Activated T-cell treated with anti-CD3 and anti-CD28 coated beads, Interleukin-2, amount 50 U/mL, for 1 hour (primary cell): ENCODE data around the gene TBC1D16.

Experiments
- DNase-seq: peaks from one replicate; pipeline ENCODE4 v3.0.0-alpha.2; 2020

Gene TBC1D16

DNA sequence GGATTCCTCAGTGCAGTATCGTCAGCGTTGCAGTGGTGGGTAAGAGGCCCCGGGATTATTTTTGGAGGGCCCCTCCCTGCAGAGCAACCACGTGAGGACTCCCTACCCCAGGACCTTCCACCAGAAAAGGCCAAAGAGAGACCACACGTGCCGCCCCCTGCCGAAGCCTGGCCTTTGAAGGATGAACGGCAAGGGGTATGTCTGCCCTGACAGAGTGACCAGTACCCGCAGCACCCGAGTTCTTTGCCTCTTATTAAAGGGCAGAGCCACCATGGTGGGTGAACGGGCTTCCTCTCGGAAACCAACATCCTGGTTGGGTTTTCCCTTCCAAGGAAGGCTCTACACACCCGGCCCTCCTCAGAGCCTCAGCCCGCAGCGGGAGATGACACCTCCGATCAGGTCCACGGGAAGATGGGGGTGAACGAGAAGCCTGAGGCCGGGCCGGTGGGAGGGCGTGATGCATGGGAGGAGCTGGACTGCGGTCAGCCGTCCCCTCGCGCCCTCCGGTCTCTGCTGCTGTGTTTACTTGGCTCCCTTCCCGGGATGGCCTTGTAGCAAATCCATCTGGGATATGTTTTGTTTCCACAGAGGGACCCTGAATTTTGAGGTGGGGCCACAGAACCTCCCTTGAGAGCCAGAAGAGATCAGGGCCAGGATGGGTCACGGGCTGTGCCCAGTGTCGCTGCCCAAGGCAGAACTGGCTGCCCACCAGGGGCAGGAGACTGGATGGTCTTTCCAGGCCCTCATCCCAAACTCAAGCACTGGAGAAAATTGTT, 49.1 kb downstream of the TBC1D16 start:
- no peak for DNase-seq

DNA sequence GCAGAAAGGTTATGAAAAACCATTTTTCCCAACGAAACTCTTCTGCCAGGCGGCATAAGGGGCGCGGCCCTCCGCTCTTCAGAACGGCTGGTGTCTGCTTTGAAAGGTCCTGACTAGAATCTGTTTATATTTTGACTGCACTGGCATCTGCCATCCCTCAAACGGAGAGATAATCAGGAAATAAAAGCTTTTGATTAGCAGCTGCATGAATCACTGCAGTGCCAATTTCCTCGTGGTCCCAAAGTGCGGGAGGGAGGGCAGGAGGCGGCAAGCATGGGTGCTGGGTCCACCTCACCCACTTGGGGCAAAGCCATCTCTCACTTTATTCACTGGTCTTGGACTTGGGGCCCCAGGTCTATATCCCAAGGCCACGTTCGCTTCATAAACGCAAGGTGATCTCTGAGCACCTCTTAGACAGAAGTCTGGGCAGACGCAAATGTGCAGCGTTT, 49.7 kb downstream of the TBC1D16 start:
- no peak for DNase-seq

DNA sequence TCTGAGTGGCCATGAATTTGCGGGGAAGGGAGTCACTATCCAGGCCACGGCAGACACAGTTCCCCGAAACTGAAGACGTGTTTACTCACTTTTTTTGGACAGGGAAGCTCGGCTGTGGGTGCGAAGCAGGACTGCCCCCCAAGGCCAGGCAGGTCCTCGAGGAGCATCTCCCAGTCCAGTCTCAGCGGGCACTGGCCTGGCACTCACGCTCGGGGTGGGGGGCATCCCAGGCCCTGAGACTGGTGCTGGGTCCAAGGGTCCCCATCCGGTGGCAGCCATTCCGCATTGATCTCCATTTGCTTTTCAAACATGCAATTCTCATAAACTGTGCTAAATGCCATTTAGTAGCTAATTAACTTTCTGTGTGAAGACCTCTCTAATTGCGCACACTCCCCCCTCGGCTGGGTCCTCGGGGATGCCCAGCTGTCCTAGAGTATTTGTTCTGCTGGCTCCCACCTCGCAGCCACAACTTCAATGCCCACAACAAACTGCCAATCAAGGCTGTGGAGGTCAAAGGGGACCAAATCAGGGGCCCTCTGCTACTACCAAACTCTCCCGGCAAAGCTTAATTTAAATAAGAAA, 50.2 kb downstream of the TBC1D16 start:
- no peak for DNase-seq

DNA sequence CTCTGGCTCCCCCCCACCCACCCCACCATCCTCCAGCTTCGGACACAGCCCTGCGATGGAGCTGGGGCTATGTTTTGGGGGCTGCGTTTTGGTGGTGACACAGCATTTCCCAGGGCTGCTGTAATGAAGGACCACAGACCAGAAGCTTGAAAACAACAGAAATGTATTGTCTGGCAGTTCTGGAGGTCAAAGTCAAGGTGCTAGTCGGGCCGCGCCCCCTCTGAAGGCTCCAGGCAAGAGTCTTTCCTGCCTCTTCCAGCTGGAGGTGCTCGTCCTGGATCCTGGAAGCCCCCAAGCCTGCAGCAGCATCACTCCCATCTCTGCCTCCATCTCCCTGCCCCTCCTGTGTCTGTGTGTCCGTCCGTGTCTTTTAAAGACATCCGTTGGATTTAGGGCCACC, 50.8 kb downstream of the TBC1D16 start:
- no peak for DNase-seq

DNA sequence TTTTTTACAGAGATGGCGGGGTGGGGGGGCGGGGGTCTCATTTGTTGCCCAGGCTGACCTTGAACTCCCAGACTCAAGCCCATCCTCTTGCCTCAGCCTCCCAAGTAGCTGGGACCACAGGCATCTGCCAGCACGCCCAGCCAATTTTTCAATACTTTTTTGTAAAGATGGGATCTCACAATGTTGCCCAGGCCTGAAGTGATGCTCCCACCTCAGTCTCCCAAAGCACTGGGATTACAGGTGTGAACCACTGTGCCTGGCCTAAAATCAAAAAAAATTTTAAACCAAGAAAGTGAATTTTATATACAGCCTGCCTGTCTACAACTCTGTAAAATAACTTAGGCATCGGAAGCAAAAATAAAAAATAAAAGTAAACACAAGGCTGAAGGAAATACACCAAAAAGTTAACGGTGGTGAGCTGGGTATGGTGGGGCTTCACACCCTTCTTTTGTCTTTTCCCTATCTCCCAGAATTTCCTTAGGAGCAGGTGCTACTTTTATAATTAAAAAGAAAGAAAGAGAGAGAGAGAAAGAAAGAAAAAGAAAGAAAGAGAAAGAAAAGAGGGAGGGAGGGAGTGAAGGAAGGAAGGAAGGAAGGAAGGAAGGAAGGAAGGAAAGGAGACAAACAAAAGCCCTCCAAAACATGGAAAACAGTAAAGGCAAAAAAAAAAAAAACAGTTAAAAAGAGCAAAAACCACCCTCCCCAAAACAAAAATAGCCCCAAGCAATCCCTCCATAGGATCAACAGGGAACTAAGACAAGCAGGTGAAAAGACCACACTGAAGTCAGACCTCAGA, 51.4 kb downstream of the TBC1D16 start:
- DNase-seq, result no peak

DNA sequence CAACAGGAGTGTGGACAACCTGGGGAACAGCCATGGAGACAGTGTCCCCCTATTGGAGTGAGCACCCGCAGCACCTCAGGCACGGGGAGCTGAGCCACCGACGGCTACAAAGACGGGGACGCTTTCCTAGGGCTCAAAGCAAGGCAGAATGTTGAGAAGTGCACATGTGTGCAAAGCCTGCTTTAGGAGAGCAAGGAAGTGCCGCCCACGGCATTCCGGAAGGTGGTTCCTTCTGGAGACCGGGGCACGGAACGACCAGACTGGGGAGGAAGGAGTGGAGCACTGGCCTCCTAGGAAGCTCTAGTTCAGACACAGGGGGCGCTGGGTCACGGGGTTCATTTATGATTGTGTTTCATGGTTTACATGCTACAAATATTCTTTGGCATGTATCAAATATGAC, 52.2 kb downstream of the TBC1D16 start:
- DNase-seq, result no peak

DNA sequence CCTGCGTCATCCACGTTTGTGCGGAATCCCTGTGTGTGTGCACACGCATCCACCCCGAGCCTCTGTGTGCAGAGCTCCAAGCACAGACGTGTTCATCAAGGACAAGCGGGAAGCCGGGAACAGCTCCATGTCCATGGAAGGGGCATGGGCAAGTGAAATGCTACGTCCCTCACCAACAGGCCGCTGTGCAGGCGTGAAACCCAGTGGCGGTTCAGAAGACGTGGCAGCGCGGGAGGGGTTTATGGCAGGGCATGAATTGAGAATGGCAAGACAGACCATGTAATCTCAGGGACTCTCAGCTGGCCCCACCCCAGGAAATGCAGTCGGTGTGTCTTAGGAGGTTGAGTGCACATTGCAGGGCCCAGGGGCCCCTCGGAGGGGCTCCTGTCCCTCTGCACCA, 52.7 kb downstream of the TBC1D16 start:
- DNase-seq, result no peak

DNA sequence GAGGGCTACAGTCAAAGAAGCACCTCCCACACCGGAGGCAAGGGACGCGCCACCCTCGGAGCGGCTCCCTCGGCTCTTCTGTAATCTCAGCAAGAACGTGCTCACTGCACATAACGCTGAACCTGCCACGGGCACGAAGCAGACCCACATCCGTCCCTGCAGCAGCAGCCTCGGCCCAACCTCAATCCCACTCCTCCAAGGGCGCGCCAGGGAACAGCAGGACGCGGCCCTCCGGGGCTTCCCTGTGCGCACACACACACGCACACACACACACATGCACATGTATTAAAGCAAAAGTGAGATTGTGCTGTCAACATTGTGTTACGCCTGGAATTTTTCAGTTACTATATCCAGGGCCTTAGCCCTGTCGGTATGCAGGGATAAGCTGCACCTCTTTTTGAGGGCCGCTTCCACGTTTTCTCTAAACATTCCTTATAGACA, 54.0 kb downstream of the TBC1D16 start:
- DNase-seq, result no peak

DNA sequence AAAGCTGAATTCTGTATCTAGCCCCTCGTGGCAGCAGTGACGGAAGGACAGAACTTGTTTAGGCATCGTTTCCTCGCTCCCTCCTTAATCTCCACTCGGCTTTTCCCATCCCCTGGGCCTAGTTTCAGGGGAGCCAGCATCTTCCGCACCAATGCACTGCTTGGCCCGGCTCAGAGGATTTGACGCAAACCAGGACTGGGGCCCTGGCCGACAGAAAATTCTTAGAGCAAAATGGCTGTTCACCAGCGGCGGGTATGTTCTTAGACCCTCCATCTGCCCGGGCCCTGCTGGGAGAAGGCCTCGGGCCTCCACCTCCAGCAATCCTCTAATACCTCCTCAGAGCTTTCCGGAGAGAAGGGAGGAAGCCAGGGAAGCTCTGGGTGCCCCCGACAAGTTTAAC, 54.6 kb downstream of the TBC1D16 start:
- DNase-seq, result no peak

DNA sequence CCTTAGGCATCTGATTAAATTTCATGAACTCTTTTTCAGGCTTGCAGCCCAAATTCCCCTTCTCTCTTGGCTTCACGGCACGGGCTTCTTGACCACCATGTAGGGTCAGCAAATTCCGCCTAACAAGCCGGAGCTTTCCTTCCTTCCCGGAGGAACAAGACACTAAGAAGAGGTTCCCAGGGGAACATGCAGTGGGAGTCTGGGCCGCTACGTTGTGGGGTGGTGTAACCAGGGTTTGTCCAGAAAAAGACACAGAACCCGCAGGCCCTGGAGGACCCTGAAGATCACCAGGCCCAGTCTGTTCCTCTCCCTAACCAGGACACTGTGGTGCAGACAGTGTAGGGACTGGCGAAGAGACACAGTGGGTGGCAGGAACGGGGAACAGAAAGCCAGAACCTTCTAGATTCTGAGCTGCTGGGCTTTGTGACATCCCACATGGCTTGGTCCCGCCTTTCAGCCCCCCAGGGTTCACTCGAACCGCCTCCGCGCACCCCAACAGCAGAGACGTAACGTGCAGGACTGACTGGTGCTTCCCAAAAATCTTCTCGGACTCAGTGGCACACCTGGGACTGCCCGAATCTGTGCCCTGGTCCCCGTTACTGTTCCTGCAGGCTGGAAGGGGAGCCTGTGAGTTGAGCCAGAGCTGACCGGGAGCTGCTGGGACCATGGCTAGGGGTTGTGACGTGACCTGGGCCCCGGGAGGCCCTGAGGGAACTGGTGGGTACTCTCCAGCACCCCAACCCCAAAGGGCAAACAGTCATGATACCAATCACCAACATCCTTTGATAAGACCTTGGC, 55.2 kb downstream of the TBC1D16 start:
- DNase-seq, result no peak

DNA sequence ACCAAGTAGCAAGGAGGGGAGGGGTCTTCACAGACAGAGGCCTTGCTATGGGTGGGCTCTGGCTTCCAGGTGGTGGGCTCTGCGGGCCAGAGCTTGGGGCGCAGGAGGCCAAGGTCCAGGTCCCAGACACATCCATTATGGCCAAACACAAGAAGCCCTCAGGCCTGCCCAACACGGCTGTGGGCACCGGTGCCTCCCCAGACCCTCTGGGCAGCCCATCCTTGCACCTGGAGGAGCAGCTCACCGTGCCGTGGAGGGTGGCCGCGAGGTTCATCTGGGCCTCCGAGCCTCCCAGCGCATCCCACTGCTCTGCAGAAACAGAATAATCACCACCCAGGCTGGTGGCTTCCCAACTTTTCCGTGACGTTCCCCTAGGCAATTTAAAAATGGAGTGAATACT, 55.9 kb downstream of the TBC1D16 start:
- DNase-seq, result no peak

DNA sequence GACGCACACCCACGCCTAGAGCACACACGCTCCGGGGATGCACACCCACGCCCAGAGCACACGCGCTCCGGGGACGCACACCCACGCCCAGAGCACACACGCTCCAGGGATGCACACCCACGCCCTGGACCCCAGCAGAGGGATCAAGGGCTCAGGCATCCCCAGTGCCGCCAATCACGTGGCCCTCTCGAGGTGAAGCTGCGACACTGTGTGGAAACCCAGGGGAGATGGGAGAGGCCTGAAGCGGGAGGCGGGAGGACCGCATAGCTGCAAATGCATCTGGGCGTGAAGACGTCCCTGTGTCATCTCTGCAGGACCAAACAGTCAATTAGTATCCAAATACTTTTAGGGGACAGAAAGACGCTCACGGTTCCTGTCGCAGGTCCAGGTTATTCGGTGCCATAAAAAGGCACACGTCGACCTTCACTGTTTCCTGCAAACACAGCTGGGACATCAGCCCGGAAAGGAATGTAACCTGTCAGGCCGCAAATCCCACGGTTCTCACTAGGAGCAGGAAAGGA, 56.4 kb downstream of the TBC1D16 start:
- no peak for DNase-seq

DNA sequence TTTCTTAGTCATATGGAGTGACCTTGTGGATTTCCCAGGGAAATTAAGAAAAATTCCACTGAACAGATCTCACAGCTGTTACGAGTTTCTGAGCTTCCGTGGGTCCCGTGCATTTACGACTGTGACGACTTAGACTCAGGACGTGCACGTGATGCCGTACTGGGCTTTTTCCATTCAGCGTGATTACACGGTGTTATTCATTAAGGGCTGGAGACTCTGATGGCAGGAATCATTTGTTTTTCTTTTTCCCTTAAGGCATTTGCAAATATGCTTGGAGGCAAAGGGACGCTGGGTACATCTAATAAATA, 57.2 kb downstream of the TBC1D16 start:
- no peak for DNase-seq

DNA sequence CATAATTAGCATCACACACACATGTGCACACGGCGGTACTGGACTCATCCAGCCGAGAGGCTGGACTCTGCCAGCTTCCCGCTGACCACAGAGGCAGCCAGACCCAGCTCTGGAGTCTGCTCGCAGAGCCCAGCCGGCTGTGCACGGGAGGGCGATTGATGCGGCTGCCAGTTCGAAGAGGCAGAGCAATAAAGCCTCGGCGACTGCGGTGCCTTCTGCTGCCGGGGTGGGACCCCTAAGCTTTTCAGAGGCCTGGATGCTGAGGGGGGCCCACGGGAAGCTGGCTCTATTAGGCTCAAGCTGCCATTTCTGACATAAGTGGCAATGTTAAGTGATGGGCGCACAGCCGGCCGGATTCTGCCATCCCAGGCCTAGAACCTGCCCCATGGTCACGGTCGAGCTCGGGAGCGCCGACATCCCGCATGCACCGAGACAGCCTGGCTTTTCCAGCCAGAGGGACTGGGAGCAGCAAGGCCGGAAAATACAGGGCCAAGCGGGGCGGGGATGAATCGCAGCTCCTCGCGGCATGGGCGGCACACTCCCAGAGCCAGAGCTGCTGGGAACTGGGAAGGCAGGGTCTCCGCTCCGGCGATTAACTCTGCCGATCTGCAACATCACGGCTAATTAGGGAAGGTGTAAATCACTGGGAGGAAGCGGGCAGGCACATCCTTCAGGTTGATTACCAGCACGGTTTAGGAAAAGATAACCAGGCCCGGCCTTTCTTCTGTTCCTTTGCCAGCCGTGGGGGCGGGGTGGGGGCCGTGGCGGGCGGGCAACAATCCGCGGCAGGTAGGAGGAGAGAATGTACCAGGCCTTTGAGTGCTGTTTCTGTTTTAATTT, 57.7 kb downstream of the TBC1D16 start:
- no peak for DNase-seq

DNA sequence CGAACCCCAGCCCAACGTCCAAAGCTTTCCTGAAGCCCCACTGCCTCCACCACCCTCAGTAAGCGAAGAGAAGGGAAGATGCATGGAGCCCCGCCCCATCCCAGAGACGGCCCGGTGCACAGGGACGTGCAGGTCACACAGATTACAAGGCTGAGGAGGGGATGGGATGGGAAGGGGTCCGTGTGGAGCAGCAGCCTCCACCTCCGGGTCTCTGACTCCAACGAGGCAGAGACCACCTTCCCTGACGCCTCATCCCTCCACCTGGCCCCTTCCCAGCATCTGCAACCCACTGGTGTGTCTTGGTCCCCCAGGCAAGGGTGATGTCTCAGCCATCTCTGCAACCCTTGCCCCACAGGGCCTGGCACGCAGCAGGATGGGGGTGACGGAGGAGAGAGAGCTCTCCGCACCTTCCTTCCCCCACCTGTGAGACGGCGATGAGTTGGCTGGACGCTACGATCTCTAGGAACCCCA, 58.5 kb downstream of the TBC1D16 start:
- DNase-seq, result no peak

DNA sequence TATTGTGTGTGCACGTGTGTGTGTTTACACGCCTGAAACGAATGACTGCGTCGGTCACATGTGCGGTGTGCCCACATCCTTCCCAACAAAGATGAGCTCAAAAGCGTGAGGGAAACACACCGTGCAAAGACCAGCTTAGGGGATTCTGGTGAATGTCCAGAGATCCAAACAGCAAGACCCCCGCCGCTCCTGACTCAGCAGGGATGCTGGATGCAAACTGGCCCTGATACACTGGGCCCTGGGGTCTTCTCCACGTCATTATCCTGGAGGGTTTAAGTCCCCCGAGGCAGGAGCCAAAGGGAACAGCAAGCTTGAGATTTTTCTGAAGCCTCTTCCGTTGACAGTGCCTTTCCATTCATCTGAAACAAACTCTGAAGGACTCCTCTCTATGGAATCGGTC, 59.2 kb downstream of the TBC1D16 start:
- no peak for DNase-seq

DNA sequence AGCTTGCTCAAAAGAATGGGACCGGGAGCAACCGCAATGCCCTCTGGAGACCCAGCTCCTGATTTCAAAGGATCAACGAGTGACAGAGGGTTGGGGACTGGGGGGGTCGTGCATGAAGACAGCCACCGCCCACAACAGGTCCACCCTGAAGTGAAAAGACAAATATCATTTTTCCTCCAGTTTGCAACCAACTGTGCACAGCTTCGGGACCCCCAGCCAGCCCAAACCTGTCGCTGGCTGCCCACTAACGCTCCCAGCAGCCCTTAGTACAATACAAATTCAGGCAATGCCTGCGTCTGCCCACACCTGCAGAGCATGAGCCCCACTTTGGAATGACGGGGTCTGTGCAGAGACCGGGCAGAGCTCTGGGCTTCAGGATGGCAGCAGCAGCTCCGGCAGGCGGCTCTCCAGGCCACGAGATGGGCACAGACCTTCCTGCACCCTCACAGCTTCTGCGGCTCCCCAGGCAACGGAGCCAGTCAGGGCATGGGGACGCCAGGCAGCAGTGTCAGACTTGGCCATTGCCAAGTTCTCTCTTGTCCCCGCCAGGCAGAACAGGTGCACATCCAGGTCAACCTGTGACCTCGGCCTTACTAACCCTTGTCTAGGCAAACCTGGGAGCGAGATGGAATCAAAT, 60.1 kb downstream of the TBC1D16 start:
- DNase-seq, result no peak

DNA sequence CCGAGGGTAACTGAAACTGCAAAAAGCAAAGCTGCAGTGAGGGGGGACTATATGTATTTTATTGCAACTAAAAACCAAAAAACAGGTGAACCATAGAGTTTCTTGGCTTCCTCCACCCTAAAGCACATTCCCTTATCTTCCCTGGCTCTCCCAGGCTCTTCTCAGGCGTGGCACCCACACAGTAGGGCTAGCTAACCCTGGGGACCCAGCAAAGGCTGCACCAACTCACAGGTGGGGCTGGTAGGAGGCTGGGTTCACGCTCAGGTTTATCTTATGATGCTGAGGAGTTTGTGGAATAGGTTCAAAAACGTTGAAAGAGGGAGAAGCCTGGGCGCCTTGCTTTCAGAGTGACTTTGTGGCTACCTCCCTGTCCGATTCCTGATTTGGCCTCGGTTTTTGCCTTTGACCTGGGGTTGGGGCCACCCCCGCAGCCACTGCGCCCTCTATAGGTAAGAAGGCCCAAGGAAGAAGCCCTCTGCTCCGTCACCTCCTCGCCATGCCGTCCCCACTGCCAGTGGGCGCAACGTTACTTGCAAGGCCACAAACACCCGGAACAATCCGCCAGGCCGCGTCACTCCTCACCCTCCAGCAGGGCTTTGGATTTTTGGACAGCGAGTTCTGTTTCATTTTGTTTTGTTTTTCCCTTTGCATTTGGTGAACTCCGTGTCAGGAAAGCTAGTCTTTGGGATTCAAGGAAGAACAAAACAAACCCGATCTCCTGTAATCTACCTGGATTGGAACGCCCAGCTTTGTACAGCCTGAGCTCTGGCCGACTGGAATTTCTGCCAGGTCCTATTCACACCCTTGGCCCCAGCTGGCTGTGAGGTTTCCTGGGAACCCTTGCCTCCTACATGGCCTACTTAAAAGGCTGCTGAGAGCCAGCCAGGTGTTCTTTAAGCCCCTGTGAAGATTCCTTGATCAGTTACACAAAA, 60.8 kb downstream of the TBC1D16 start:
- no peak for DNase-seq

DNA sequence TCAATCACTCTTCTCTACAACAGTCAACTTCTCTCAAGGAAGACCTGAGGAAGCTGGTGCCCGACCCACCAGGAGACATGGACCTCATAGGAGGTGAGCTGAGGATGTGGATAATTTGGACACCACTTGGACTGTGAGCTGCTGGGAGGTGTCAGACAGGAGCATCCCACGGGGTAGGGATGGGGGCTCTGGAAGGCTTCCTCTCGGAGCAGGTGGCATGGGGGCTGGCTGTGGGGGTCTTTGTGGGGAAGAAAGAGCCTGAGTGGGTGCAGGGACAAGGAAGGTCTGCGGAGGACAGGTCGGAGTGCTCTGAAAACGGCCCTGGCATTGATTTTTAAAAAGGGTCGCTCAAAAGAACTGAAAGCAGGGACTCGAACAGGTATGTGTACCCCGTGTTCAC, 64.0 kb downstream of the TBC1D16 start:
- DNase-seq, result no peak

DNA sequence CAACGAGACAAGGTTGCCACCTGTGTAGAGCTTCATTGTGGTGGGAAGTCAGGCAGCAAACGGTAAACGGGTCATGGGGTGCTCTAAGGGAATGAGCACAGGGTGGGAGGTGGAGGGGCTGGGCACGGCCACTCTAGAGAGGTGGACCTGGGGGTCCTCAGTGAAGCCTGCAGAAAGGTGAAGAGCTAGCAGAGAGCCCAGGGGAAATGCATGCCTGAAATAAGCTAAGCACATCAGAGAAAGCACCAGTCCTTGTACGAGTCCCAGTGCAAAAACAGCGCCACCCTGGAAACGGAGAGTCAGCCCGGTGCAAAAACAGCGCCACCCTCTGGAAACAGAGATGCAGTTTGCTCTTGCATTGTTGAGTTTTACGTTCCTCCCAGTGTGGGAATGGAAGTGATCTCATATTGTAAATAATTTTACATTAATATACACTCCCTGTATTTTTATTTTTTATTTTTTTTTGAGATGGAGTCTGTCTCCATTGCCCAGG, 65.0 kb downstream of the TBC1D16 start:
- no peak for DNase-seq
